ENCODE results near the gene SETMAR. TPM values are rescaled to one million over a fixed set of nuclear protein-coding genes. Genes with fewer than 3 reads are reported as not detected.

Gene SETMAR
- total RNA-seq, 1 donor from 2014 or later = 9.6 TPM

GRCh38 chr3:4350789-4351163 lies 47.6 kb downstream of the SETMAR start:
- DNase-seq (ENCODE audit: extremely low read depth, low read depth, low spot score) = peak; percentile 72

- DNase-seq (ENCODE audit: extremely low read depth, low read depth, low spot score) = peak; percentile 31
These were observed 48.1 kb downstream of the SETMAR start for GRCh38 chr3:4351164-4351855.

- DNase-seq (ENCODE audit: extremely low read depth, low read depth, low spot score) = no peak
These were observed 48.7 kb downstream of the SETMAR start for GRCh38 chr3:4351872-4352271.

GRCh38 chr3:4355401-4356219 lies 52.4 kb downstream of the SETMAR start:
- peak; percentile 65 for DNase-seq (ENCODE audit: extremely low read depth, low read depth, low spot score)

GRCh38 chr3:4356220-4356540 lies 53.0 kb downstream of the SETMAR start:
- DNase-seq (ENCODE audit: extremely low read depth, low read depth, low spot score) = no peak

- no peak for DNase-seq (ENCODE audit: extremely low read depth, low read depth, low spot score)
These were observed 53.6 kb downstream of the SETMAR start for GRCh38 chr3:4356546-4357410.

GRCh38 chr3:4358273-4358672 lies 55.1 kb downstream of the SETMAR start:
- DNase-seq (ENCODE audit: extremely low read depth, low read depth, low spot score) = no peak

- DNase-seq (ENCODE audit: extremely low read depth, low read depth, low spot score) = no peak
These were observed 56.8 kb downstream of the SETMAR start for GRCh38 chr3:4359805-4360502.

- DNase-seq (ENCODE audit: extremely low read depth, low read depth, low spot score) = no peak
These were observed 57.6 kb downstream of the SETMAR start for GRCh38 chr3:4360817-4361216.

- DNase-seq (ENCODE audit: extremely low read depth, low read depth, low spot score) = no peak
These were observed 59.4 kb downstream of the SETMAR start for GRCh38 chr3:4362523-4362922.

Other genes with a start within 250 kb of the SETMAR start
- gene SUMF1, start 163.9 kb downstream of the SETMAR start, total RNA-seq = 55.5 and 78.6 TPM in 2 replicates
- gene ITPR1, start 190.0 kb downstream of the SETMAR start, total RNA-seq = 12.5 and 16.7 TPM in 2 replicates